Astrocyte of the cerebellum (primary cell): ENCODE measurements around the gene MBNL2.

Experiments
- DNase-seq: peaks from one replicate; pipeline ENCODE4 v3.0.0-alpha.2; 2011; ENCODE audit warnings: low read depth
- H3K4me3 ChIP-seq: 2 replicates; pipeline ENCODE4 v1.5.1; 2011; ENCODE audit warnings: mild to moderate bottlenecking, low read depth, low read length, moderate library complexity
- in situ Hi-C: cut with HindIII; loops from 2 replicates; pipeline ENCODE4 v1.10.0; 2017; ENCODE audit warnings: low sequenced_read_pairs
- TF ChIP-seq, protein P1 (sequence below): IDR thresholded peaks from 2 replicates; pipeline ENCODE4 v1.5.1; 2012; ENCODE audit warnings: low read length, low read depth, moderate library complexity, mild to moderate bottlenecking; ENCODE audit errors: missing control alignments

MBNL2 gene

DNA sequence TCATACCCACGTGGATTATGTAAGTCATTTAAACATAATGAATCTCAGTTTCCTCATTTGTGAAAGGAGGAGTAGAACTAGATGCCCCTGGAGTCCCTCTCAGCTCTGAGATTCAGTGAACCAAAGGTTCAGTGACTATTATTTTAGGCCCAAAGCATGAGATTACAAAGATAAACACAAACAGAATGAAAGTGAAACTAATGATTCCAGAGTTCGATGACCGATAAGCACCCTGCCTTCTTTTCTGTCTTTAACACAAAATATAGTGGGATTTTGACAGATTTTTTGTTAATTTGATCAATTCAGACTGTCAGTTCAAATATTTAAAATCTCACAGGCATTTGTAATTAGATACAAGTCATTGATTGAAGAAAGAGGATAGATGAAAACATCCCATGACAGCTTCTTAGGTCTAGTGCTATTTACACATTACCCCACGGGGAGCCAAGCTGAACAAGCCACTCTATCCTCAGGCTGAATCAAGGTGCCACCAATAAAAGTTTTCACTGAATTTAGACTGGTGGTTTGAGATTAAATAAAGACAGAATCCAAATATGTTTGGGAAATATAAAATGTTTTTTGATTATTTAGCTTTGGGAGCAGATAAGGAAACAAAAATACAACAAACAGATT is 147.2 kb downstream of the MBNL2 start:
- DNase-seq = no peak
- TF ChIP-seq, protein P1, sequence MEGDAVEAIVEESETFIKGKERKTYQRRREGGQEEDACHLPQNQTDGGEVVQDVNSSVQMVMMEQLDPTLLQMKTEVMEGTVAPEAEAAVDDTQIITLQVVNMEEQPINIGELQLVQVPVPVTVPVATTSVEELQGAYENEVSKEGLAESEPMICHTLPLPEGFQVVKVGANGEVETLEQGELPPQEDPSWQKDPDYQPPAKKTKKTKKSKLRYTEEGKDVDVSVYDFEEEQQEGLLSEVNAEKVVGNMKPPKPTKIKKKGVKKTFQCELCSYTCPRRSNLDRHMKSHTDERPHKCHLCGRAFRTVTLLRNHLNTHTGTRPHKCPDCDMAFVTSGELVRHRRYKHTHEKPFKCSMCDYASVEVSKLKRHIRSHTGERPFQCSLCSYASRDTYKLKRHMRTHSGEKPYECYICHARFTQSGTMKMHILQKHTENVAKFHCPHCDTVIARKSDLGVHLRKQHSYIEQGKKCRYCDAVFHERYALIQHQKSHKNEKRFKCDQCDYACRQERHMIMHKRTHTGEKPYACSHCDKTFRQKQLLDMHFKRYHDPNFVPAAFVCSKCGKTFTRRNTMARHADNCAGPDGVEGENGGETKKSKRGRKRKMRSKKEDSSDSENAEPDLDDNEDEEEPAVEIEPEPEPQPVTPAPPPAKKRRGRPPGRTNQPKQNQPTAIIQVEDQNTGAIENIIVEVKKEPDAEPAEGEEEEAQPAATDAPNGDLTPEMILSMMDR = no peak
- no peak overlapping the region for H3K4me3 ChIP-seq
- in situ Hi-C loops = loop anchor here (25.0 kb wide), 2 partner anchors 257 to 332 kb away; no protein-coding TSS in a partner anchor

DNA sequence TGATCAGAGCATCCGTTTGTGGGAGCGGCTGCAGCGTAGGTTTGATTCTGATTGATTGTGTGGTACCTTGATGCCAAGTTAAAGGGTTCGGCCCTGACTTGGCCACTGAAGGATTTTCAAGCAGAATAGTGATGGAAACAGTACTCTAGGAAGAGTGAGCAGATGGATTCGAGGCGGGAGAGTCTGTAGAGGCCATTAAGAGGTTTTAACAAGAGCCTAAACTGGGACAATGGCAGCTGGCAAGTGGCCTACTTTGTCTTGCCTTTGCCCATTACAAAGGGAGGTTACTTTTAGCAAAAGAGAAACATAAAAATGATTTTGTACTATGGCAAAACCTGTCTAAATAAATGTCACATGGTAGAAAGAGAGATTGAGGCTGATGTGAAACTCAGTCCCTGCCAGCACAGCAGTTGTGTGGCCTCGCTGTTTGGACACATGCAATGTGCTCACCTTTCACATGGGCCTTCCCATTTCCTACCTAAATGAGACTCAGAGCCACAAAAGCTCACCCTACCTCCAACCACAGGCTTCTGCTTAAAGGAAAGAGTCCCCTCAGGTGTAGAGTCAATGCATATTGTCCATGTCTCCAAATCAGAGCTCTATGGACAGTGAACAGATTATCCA is 149.5 kb downstream of the MBNL2 start:
- DNase-seq = no peak
- H3K4me3 ChIP-seq = no peak overlapping the region
- in situ Hi-C loops = loop anchor here (25.0 kb wide), 2 partner anchors 259 to 334 kb away; no protein-coding TSS in a partner anchor
- TF ChIP-seq, protein P1 = no peak

DNA sequence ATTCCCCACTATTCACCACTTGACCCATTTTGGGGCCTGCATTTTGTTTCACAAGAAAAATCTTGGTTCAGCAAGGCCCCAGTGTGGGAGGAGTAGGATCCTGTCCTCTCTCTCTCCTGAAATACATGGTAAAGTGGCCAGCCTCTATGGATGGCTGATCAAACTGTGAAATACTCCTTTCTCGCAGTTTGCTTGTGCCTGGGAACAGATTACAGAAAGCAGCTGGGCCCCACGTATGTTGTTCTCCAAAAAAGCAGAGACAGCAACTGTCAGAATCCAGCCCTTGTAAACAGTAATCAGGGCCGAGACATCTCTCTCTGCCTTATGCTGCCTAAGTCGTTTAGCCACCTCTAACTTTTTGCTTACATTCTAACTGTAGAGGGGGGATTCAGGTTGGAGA is 150.8 kb downstream of the MBNL2 start:
- no peak for DNase-seq
- TF ChIP-seq, protein P1 = no peak
- in situ Hi-C loops = loop anchor here (25.0 kb wide), 2 partner anchors 261 to 336 kb away; no protein-coding TSS in a partner anchor
- H3K4me3 ChIP-seq = no peak overlapping the region

DNA sequence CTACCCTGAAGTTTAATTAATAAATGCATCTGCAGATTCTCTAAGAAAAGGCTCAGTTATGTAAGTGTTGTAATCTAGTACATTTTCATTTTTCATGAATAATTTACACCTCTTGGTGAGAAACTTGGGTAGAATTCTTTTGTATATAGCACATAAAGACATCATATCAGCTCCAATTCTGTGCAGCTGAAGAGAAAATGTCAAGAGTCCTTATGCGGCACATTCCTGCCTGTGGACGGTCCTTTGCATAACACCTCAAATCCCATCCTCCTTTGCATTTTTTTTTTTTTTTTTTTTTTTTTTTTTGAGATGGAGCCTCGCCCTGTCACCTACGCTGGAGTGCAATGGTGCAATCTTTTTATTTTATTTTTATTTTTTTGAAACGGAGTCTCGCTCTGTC is 151.7 kb downstream of the MBNL2 start:
- TF ChIP-seq, protein P1 = no peak
- in situ Hi-C loops = loop anchor here (25.0 kb wide), 2 partner anchors 261 to 336 kb away; no protein-coding TSS in a partner anchor
- no peak overlapping the region for H3K4me3 ChIP-seq
- no peak for DNase-seq

DNA sequence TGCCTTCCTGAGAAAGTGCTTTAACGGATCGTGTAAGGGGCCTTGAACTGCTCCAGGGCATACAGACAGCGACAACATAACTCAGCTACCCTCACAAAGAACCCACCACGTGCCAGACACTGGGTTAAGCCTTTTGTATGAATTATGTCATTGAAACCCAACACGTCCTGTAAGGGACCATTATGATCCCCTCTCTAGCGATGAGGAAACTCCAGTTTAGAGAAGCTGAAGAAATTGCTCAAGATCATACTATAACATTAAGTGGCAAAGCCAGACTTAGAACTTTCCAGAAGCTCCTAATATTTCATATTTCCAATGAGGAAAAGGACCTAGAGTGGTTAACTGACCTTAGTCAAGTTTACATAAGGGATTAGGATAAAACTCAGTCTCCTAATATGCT is 154.8 kb downstream of the MBNL2 start:
- TF ChIP-seq, protein P1 = no peak
- in situ Hi-C loops = no loop called here
- no peak for DNase-seq
- H3K4me3 ChIP-seq = no peak overlapping the region

DNA sequence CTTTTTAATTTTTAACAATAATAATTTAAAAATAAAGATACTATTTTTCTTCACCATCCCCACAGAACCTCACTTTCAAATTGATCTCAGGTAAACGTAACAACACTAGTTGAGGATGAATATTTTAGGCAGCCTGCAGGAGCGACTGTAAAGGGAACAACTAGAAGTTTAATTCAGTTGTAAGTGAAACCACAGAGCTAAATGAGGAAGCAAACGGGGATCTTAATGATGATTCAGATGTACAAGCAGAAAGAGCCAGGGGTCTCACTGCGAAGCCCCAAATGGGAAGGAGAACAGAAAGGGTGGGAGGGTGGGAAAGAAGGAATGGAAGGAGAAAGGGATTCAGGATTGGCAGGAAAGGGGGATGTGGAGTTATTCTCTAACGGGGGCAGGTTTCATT is 157.3 kb downstream of the MBNL2 start:
- DNase-seq = no peak
- TF ChIP-seq, protein P1 = no peak
- H3K4me3 ChIP-seq = no peak overlapping the region
- in situ Hi-C loops = no loop called here
